Endometrial microvascular endothelial cells (primary cell): ENCODE measurements around the gene CACNB3. TPM values are rescaled to one million over a fixed set of nuclear protein-coding genes. Genes with fewer than 3 reads are reported as not detected.

Source experiments
- in situ Hi-C: cut with HindIII; loops from 2 replicates; pipeline ENCODE4 v1.10.0; 2017; ENCODE audit warnings: low sequenced_read_pairs, low pct_unique_long_range_greater_than_20kb; ENCODE audit errors: inconsistent ontology term
- total RNA-seq: library from RNA; depleted of rRNA; stranded (reverse); fragments of >200 nt; gene quantifications from one replicate; pipeline ENCODE4 v1.2.3, GENCODE V29; 2015; ENCODE audit errors: inconsistent ontology term

CACNB3 gene
- total RNA-seq, 1 donor from 2014 or later: 12.1 TPM

DNA sequence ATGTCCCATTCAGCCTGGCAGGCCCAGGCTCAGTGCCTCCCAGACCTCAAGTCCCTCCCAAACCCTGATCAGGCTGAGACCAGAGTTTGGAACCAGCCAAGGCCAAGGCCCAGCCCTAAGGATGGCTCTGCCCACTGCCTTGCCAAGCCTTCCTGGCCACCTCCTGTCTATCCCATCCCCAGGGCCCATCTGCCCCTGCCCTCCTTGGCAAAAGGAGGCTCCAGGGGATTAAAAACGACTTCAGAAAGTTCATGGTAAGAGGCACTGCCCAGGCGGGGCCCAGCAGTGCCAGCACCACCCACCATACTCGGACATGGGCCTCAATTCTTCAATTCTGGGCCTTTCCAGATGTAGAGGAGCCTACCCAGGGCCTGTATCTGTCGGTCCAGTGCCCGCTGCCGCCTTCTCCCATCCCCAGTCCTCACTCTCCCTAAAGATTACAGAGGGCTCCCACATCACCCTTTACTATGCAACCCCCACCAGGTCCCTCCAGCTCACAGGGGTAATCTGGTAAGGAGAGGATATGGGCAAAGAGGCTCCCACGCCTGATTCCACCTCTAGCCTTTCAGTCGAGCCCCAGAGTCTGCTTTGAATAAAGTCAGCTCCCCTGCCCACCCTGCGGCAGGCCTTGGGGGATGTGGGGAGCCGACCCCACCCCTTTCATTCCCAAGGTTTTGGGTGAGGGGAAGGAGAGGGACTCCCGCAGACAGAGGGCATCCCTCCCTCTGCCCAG lies 30.3 kb upstream of the CACNB3 start:
- in situ Hi-C loops: no loop called here

DNA sequence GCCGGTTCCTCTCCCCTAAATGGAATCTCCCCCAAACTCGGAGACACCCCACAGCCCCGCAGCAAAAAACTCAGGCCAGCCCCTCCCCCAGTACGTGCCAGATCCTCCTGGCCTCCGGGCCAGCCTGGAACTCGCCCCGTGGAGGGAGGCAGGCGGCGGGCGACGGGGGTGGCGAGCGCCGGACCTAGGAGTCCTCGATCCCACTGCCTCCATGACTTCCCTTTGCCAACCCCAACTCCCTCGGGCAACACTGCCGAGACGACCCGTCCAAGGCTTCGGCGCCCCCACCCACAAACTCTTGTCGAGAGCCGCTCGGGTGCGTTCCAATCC lies 29.8 kb upstream of the CACNB3 start:
- in situ Hi-C loops: no loop called here

DNA sequence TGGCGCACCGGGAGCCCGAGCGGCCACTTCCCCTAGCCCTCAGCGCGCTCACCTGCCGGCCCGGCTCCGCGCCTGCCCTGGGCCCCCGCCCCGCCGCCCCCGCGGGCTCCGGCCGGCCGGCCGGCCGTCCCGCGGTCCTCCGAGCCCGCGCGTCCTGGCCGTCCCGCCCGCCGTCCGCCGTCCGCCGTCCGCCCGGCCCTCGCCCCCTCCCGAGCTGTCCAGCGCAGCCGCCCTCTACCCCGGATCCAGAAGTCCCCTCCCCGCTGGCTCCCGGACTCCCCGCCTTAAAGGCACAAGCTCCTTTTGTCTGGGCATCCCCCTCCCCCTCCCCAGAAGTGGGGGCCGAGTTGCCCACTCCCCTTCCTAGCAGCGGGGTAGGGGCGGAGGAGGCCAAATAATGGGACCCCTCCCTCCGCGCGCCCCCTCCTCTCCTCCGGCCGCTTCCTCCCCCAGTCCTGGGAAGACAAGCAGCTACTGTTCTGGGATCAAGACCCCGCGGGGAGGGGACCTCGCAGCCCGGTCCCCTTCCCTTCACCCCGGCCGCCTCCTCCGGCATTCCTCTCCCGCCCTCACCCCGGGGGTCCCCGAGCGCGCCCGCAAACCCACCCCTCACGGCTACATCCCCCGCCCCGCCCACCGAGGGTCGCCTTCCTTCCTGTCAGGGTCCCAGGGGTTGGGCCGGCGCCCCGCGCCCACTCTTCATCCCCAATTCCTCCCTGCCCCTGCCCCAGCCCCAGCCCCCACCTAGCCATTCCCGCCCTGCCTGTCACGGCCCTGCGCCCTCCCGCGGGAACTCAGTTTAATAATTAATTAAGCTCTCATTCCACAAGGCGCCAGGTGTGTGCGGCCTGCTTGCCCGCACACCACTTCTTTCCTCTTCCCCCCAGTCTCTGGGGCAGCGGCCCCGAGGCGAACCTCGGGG lies 29.2 kb upstream of the CACNB3 start, which contains the start of gene ADCY6:
Gene ADCY6, minus strand, starts transcription at position 236 of the 922 bp plus-strand sequence. CDS start 5,655 bp downstream, outside the sequence.
- in situ Hi-C loops: no loop called here

DNA sequence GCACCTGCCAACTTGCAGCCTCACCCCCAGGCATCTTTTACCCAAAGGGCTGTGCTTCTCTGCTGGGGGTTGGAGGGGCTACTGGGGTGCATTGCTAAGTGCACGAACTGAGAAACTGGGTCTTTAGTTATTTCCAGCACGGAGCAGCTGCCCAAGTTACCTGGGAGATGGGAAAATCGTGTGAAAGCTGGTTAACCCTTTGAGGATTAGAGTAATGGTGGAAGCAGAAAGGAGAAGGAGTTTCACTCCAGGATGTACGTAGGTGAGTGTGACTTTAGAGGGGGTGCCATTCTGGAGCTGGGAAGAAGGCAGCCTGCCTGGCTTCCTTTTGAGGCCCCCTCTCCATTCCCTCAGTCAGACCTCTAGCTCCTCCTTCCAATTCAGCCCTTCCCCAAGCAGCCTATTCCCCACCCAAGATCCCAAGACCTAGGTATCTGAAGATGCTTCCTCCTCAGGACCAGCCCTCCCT lies 28.4 kb upstream of the CACNB3 start:
- in situ Hi-C loops: loop anchor here (10.0 kb wide), 1 partner anchor 55 kb away; no protein-coding TSS in a partner anchor

DNA sequence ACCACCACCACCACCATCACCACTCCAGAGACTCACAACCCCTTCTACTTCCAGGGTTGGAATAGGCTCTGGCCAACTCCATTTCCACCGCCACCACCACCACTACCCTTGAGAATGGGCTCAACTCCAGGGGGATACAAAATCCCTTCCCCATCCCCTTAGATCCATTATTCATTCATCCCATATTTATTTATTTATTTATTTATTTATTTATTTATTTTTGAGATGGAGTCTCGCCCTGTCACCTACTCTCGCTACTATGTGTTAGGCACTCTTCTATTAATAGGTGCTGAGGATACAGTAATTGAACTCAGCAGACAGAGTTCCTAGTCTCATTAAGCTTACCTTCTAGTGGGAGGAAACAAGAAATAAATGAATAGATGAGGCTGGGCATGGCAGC lies 24.6 kb upstream of the CACNB3 start:
- in situ Hi-C loops: loop anchor here (10.0 kb wide), 1 partner anchor 51 kb away; no protein-coding TSS in a partner anchor

DNA sequence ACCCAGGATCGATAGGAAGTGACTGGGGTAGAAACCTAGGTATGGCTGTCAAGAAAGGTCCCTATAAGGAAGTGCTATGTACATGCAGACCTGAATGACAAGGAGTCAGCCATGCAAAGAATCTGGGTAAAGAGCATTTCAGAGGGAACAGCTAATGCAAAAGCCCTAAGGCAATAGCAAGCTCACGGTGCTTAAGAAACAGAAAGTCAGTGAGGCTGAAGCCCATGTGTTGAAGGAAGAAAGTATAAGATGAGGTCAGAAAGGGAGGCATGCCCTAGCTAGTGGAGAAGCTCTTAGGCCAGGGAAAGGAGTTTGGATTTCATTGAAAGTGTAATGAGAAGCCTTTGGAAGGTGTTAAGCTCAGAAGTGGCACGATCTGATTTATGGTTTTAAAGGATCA lies 23.4 kb upstream of the CACNB3 start:
- in situ Hi-C loops: loop anchor here (10.0 kb wide), 1 partner anchor 50 kb away; no protein-coding TSS in a partner anchor

DNA sequence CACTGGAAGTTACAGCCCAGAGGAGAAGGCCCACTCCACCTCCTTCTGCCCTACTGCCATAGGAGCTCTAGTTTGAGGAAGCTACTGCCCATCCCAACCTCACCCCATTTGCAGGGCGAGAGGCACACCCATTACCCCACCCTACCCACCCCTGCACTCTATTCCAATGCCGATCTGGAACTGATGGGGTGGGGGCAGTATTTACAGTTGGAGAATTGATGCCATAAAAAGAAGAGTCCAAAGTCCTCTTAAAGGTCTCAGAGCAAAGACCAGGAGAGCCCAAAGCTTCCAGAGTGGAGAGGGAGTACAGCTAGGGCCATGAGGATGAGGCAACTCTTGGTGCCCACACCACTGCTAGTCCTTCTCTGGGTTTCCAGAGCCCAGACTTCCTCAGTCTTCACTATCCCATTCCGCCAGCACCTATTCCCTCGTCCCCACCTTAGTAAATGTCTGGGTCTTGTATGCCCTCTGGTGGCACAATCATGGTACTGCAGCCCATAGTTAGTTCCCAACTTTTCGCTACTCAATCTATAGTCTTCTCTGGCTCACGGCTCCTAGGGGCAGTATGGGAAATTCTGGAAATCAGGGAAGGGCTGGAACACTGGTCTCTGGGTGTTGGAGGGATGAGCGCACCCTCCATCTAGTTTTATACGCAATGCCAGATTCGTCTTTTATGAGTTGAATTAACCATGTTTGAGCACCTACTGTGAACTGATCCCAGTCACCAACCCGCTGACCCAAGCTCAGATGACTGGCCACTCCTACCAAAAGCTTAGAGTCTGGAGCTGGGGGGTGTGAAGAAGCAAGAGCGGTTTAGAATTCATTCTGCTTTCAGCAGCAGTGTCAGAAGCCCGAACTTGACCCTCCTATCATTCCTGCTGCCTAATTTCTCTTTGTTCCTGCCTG lies 22.5 kb upstream of the CACNB3 start:
- in situ Hi-C loops: loop anchor here (10.0 kb wide), 1 partner anchor 49 kb away; no protein-coding TSS in a partner anchor

DNA sequence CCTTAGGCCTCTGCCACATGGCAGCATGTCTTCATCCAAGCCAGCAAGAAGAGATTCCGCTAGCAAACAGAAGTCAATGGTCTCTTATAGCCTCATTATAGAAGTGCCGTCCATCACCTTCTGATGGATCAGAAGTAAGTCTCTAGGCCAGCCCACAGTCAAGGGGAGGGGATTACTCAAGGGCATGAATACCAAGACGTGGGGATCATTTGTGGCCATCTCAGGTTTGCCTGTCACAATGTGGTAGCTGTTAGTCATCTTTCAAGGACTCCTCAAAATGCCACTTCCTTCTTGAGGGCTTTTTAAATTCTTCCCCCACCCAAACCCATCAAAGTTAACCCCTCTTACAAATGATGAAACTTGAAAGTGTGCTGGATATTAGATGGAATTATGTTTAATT lies 21.3 kb upstream of the CACNB3 start:
- in situ Hi-C loops: loop anchor here (10.0 kb wide), 1 partner anchor 48 kb away; no protein-coding TSS in a partner anchor

DNA sequence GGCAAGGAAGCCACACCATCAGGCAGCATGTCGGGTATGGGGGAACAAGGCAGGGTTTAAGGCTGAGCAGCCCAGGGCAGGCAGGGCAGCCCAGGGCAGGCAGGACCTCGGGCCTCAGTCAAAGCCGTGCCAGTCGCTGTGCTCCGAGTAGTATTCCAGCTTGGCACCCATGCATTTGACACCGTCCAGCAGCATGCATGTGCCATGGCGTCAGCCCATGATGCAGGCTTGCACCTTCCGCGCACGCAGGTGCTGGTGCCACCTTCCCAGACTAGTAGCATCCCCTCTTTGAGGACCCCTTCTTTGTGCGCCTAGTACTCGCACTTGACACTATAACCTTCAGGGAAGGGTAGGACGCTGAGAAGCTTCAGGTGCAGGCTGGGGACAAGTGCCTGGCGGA lies 17.8 kb upstream of the CACNB3 start:
- in situ Hi-C loops: no loop called here

DNA sequence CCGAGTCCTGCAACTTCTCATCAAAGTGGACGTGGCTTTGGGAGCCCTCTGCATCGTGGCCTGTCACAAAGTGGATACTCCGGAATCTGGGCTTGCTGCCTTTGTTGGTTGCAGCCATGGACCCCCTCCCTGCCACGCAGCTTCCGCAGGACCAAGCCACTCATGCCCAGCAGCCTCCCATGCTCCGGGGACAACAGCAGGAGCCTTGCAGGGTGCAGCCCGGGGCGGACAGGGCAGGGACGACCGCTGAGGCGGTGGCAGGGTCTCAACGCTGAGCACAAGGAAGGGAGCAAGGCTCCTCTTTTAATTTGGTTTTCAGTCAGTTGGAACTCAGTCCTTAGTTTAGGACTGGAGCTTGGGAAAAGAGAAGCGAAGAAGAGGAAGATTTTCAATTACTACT lies 17.3 kb upstream of the CACNB3 start:
- in situ Hi-C loops: no loop called here

DNA sequence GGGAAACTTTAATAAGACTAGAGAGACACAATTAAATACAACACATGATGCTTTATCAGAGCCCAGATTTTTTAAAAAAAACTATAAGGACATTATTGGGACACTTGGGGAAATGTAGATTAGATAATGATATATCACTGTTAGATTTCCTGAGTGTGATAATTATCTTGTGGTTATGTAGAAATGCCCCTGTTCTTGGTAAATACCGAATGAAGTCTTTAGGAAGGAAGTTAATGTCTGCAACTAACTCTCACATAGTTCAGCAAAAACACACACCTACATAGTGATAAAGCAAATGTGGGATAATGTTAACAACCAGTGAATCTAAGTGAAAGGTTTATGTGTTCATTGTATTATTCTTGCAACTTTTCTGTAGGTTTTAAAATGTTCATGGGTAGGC lies 14.6 kb upstream of the CACNB3 start:
- in situ Hi-C loops: no loop called here

DNA sequence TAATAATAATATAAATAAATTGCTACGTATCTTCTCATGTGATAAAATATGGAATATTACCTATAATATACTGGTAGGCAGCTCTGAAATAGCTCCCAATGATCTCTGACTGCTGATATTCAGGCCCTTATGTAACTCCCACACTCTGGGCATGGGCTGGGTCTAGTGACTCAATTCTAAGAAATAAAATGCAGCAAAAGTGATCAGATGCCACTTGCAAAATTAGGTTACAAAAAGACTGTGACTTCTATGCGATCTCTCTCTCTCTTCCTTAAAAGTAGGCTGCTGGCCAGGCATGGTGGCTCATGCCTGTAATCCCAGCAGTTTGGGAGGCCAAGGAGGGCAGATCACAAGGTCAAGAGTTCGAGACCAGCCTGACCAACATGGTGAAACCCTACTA lies 10.3 kb upstream of the CACNB3 start:
- in situ Hi-C loops: no loop called here

DNA sequence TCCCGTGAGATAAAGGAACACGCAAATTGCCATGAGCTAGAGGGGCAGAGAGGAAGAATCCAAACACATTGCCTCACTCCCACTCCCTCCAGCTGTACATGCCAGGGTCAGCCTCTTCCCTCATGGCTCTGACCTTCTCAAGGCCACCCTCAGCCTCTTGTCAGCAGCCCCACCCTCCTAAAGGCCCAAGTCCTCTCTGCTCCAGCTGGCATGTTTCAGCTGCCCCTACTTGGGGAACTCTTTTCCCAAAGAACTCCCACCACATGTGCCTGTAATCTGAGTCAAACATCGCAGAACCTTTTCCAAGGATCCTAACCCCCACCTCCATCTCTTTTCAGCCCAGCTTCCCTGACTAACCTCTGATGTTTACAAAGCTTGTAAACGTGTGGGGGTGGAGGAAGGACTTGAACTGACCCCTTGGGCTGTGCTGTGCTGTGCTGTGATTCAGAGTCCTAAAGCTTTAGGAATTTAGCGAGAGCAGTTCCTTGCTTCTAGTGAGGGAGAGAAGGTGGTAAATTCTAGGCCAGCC lies 7.3 kb upstream of the CACNB3 start:
- in situ Hi-C loops: no loop called here

DNA sequence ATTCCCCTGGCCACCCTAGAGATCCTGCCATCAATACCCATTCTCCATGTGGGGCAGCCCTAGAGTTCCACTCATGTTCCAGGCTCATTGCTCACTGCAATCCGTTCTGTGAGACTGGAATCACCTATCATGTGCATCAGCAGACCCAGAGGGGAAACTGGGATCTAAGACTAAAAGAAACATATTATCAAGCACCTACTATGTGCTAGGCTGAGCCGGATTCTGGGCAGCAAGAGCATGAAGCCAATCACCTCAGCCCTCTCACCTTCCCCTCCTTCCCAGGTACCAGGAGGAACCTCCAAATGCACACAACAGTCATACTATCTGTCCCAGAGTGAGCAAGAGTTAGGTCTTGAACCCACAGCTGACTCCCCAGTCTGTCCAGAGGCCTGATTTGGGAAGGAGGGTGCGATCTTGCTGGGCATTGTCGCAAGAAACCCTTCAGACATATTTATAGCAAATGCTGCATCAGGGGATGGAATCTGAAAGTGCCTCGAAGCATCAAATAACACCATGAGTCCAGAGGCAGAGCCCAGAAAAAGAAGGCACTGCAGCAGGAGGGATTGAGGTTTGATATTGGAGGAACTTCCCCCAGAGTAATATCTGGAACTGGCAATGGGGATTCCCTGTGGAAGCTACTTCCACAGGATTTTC lies 6.7 kb upstream of the CACNB3 start:
- in situ Hi-C loops: no loop called here

DNA sequence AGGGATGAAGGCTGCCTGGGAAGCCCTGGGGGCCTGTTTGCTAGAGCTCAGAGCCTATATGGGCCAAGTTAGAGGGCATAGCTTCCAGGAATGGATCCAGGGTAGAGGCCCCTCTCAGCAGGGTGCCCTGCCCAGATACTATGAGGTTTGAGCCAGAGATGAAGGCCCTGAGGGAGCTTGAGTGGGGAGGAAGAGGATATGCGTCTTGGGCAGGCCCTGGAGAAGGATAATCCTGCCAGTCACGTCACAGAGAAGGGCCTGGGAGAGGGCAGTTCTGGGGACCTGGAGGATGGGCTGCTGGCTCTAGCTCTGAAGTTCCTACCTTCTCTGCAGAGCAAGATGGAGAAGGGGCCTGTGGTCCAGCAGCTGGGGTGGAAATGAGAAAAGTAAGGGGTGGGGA lies 5.9 kb upstream of the CACNB3 start:
- in situ Hi-C loops: no loop called here

DNA sequence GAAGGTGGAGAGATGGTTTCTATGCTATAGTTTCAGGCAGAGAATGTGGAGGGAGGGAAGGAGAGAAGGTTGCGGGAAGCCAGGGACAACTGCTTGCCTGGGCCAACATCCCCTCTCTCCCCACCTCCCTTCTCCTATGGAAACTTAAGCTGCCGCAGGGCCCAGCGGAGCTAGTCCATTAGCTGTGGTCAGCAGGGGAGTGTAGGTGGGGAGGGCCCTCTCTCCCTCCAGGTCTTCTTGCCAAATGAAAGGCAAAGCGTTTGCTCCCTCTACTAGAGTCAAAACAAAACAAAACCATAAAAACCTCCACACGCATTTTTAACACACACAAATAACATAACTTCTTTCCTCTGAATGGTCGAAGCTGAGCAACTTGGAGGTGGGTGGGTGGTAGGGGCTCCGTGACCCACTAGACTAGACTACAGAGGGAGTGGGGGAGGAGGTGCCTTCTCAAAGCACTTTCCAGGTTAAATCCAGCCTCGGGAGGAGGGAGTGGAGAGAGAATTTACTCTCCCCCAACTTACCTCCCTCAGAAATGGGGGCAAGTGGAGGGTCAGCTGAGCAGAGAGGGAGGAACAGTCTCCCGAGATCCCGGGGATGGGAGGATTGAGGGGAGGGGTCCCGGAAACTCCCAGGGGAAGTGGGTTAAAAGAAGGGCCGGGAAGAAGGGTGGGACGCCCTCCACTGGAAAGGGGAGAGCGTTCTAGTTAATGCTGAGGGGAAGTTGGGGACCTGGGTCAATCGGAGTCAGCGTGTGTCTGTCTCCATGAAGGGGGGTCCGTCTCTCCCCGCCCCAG lies 4.6 kb upstream of the CACNB3 start:
- in situ Hi-C loops: no loop called here
